ENCODE data around the gene TJAP1. TPM values are rescaled to one million over a fixed set of nuclear protein-coding genes. Genes with fewer than 3 reads are reported as not detected.

Gene TJAP1
- total and polyA plus RNA-seq, 8 donors: 24.5 to 46.9 (median 37.5) TPM

- no peak for TF ChIP-seq CTCF (IDR thresholded peaks at IDR 0.05)
- no peak for ATAC-seq
Measured at GRCh38 chr6:43468240-43468639, 9.1 kb upstream of the TJAP1 start.

GRCh38 chr6:43468748-43469681 is 8.4 kb upstream of the TJAP1 start:
- Histone ChIP-seq H3K27me3 (peaks cover 0 to 33% of the 10 kb centered on the region in 2 donors), H3K4me3 (no peak overlapping the region), H3K36me3 (no peaks in the 10 kb centered on the region), H3K4me1 (no peaks in the 10 kb centered on the region), H3K27ac (no peak overlapping the region), H3K9me3 (no peaks in the 10 kb centered on the region)
- ATAC-seq: no peak
- intact Hi-C loops (cut with DNase I): no loop called here
- no peak for DNase-seq
- no peak for TF ChIP-seq CTCF (IDR thresholded peaks at IDR 0.05)

More at GRCh38 chr6:43468240-43468639, 9.1 kb upstream of the TJAP1 start:
- H3K27me3 ChIP-seq: peaks cover 0 to 41% of the 10 kb centered on the region in 2 donors
- no peaks in the 10 kb centered on the region for H3K36me3 ChIP-seq
- no peak overlapping the region for H3K27ac ChIP-seq
- DNase-seq: no peak
- no peak overlapping the region for H3K4me3 ChIP-seq
- intact Hi-C loops (cut with DNase I): no loop called here
- no peaks in the 10 kb centered on the region for H3K4me1 ChIP-seq
- no peaks in the 10 kb centered on the region for H3K9me3 ChIP-seq

- no peak for ATAC-seq
- intact Hi-C loops (cut with DNase I): no loop called here
- TF ChIP-seq CTCF (IDR thresholded peaks at IDR 0.05): no peak
Measured at GRCh38 chr6:43469947-43470346, 7.4 kb upstream of the TJAP1 start.

GRCh38 chr6:43471399-43471798 is 6.0 kb upstream of the TJAP1 start:
- Histone ChIP-seq H3K27ac (no peak overlapping the region), H3K4me1 (no peaks in the 10 kb centered on the region), H3K9me3 (no peaks in the 10 kb centered on the region), H3K4me3 (no peak overlapping the region), H3K36me3 (no peaks in the 10 kb centered on the region), H3K27me3 (peaks cover 0 to 19% of the 10 kb centered on the region in 2 donors)
- DNase-seq (no peak), ATAC-seq (no peak)
- intact Hi-C loops (cut with DNase I): no loop called here
- TF ChIP-seq CTCF (IDR thresholded peaks at IDR 0.05): no peak

More at GRCh38 chr6:43469947-43470346, 7.4 kb upstream of the TJAP1 start:
- DNase-seq: no peak
- Histone ChIP-seq H3K9me3 (no peaks in the 10 kb centered on the region), H3K36me3 (no peaks in the 10 kb centered on the region), H3K27ac (no peak overlapping the region), H3K27me3 (peaks cover 0 to 24% of the 10 kb centered on the region in 2 donors), H3K4me3 (no peak overlapping the region), H3K4me1 (no peaks in the 10 kb centered on the region)

- peaks cover 4 to 6% of the 10 kb centered on the region in 2 donors for H3K4me1 ChIP-seq
- H3K4me3 ChIP-seq: no peak overlapping the region
- ATAC-seq (no peak), DNase-seq (no peak)
- no peak overlapping the region for H3K27ac ChIP-seq
- intact Hi-C loops (cut with DNase I): no loop called here
- no peaks in the 10 kb centered on the region for H3K9me3 ChIP-seq
- TF ChIP-seq CTCF (IDR thresholded peaks at IDR 0.05): no peak
- peaks cover 0 to 19% of the 10 kb centered on the region in 2 donors for H3K27me3 ChIP-seq
- H3K36me3 ChIP-seq: no peaks in the 10 kb centered on the region
Measured at GRCh38 chr6:43472515-43472914, 4.9 kb upstream of the TJAP1 start.

Data from left lung (tissue), 10 donors.